ENCODE measurements around the gene CTNNBL1.

The CTNNBL1 gene

DNA sequence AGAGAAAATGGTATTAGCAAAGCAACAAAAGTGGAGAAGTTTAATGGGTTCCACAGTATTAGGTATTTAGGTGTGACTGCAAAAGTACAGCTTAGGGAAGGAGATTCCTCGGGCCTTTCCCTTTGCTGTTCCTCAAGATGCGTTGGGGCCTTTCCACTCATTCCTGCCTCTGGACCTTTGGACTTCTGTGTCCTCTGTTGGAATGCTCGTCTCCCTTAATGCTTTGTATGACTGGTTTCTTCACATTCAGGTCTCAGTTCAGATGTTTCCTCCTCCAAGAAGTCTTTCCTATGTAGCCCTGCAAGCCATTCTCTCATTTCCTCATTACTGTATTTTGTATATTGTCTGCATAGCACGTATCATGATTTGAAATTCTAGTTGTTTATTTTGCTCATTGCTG is 39.6 kb downstream of the CTNNBL1 start:
- FAIRE-seq = no peak
- DNase-seq (ENCODE audit: insufficient read length, low spot score) = no peak
- TF ChIP-seq POU2F2 (IDR thresholded peaks at IDR 0.05; ENCODE audit: low read depth, low read length) (no peak), SPI1 (IDR thresholded peaks at IDR 0.05; ENCODE audit: low read depth, low read length) (no peak), PAX5 (IDR thresholded peaks at IDR 0.05; ENCODE audit: insufficient read depth, low read length, severe bottlenecking) (no peak), POLR2A (IDR thresholded peaks at IDR 0.05; ENCODE audit: low read depth, low read length) (no peak), POLR2AphosphoS5 (IDR thresholded peaks at IDR 0.05; ENCODE audit: low read depth, low read length) (no peak), TAF1 (IDR thresholded peaks at IDR 0.05; ENCODE audit: low read depth, low read length) (no peak)

GRCh38 chr20:37734228-37734985 is 40.6 kb downstream of the CTNNBL1 start:
- DNase-seq (ENCODE audit: insufficient read length, low spot score) (no peak), FAIRE-seq (no peak)
- no peak for TF ChIP-seq POU2F2 (IDR thresholded peaks at IDR 0.05; ENCODE audit: low read depth, low read length)
- TF ChIP-seq PAX5 (IDR thresholded peaks at IDR 0.05; ENCODE audit: insufficient read depth, low read length, severe bottlenecking) = no peak
- no peak for TF ChIP-seq POLR2A (IDR thresholded peaks at IDR 0.05; ENCODE audit: low read depth, low read length)
- TF ChIP-seq SPI1 (IDR thresholded peaks at IDR 0.05; ENCODE audit: low read depth, low read length) = no peak
- TF ChIP-seq TAF1 (IDR thresholded peaks at IDR 0.05; ENCODE audit: low read depth, low read length) = no peak
- no peak for TF ChIP-seq POLR2AphosphoS5 (IDR thresholded peaks at IDR 0.05; ENCODE audit: low read depth, low read length)

DNA sequence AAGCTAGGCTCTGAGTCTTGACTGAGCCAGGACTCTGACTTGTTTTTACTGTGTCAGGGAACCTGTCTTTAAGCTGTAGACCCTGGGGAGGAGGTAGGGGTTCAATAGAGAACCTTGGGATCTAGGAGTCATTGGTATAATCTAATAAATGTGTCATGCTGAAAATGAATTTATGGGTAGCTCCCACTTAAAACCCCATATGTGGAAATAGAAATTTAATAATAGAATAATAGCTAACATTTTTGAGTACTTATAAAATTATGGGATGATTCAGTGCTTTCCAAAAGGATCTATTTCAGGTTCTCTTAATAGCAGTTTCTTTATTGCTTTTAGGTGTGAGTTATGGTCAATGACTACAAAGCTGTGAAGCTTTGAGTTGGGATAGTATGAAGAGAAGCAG is 41.7 kb downstream of the CTNNBL1 start:
- FAIRE-seq (no peak), DNase-seq (ENCODE audit: insufficient read length, low spot score) (no peak)
- TF ChIP-seq PAX5 (IDR thresholded peaks at IDR 0.05; ENCODE audit: insufficient read depth, low read length, severe bottlenecking) (no peak), POLR2AphosphoS5 (IDR thresholded peaks at IDR 0.05; ENCODE audit: low read depth, low read length) (no peak), POU2F2 (IDR thresholded peaks at IDR 0.05; ENCODE audit: low read depth, low read length) (no peak), SPI1 (IDR thresholded peaks at IDR 0.05; ENCODE audit: low read depth, low read length) (no peak), TAF1 (IDR thresholded peaks at IDR 0.05; ENCODE audit: low read depth, low read length) (no peak), POLR2A (IDR thresholded peaks at IDR 0.05; ENCODE audit: low read depth, low read length) (no peak)

DNA sequence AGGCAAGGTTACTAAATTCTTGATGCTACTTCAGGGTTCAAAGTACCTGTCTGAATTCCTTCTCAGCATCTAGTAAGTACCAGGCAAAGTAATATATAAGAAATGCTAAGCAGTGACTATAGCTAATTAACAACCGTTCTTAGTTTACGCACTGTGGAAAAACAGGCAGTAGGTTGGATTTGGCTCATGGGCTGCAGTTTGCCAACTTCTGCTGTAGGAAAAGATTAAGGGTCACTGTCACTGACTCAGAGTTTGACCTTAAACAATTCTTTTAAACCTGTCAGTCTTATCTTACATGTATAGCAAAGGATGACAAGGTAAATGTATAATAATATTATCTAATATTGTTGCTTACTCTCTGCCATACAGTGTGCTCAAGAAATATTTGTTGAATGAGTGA is 42.3 kb downstream of the CTNNBL1 start:
- DNase-seq (ENCODE audit: insufficient read length, low spot score) (no peak), FAIRE-seq (no peak)
- TF ChIP-seq SPI1 (IDR thresholded peaks at IDR 0.05; ENCODE audit: low read depth, low read length) = no peak
- no peak for TF ChIP-seq TAF1 (IDR thresholded peaks at IDR 0.05; ENCODE audit: low read depth, low read length)
- TF ChIP-seq POLR2A (IDR thresholded peaks at IDR 0.05; ENCODE audit: low read depth, low read length) = no peak
- no peak for TF ChIP-seq POU2F2 (IDR thresholded peaks at IDR 0.05; ENCODE audit: low read depth, low read length)
- TF ChIP-seq POLR2AphosphoS5 (IDR thresholded peaks at IDR 0.05; ENCODE audit: low read depth, low read length) = no peak
- TF ChIP-seq PAX5 (IDR thresholded peaks at IDR 0.05; ENCODE audit: insufficient read depth, low read length, severe bottlenecking) = no peak

- no peak for FAIRE-seq
- no peak for DNase-seq (ENCODE audit: insufficient read length, low spot score)
- TF ChIP-seq POU2F2 (IDR thresholded peaks at IDR 0.05; ENCODE audit: low read depth, low read length) (no peak), POLR2A (IDR thresholded peaks at IDR 0.05; ENCODE audit: low read depth, low read length) (no peak), POLR2AphosphoS5 (IDR thresholded peaks at IDR 0.05; ENCODE audit: low read depth, low read length) (no peak), PAX5 (IDR thresholded peaks at IDR 0.05; ENCODE audit: insufficient read depth, low read length, severe bottlenecking) (no peak), TAF1 (IDR thresholded peaks at IDR 0.05; ENCODE audit: low read depth, low read length) (no peak), SPI1 (IDR thresholded peaks at IDR 0.05; ENCODE audit: low read depth, low read length) (no peak)
Measured at GRCh38 chr20:37737826-37738420, 44.1 kb downstream of the CTNNBL1 start.

DNA sequence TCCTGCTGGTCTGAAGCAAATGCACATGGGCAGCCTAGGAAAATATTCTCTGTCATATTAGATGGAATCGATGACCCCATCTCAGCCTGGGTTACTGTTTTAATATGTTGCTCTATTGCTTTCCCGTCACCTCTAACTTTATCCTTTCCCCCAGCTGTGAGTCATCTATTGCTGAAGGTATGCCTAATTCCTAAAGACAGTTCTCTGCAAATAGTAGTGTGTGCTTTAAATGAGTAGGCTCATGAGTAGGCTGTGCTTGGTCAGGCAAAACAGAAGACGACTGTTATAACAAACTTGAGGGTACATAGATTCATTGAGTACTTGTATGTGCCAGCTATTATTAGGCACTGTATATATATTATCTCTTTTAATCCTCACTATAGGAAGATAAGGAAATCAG is 47.2 kb downstream of the CTNNBL1 start:
- TF ChIP-seq POU2F2 (IDR thresholded peaks at IDR 0.05; ENCODE audit: low read depth, low read length) (no peak), POLR2AphosphoS5 (IDR thresholded peaks at IDR 0.05; ENCODE audit: low read depth, low read length) (no peak)
- FAIRE-seq (no peak), DNase-seq (ENCODE audit: insufficient read length, low spot score) (no peak)

DNA sequence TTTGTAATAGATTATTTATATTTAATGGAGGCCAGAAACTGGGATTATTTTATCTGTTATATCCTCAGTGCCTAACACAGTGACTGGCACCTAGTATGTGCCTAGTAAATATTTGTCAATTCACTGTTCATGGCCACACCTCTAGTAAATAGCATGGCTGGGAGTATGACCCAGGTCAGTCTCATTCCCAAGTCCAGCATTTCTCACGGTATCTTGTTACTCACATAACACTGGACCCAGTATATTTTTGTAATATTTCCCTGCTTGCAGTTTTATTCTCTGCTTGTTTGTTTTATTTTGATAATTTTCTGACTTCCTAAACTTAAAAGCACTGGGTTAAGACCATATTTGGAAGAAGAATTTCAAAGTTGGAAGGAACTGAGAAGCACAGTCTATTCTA is 47.7 kb downstream of the CTNNBL1 start:
- no peak for DNase-seq (ENCODE audit: insufficient read length, low spot score)
- FAIRE-seq = no peak
- TF ChIP-seq POLR2AphosphoS5 (IDR thresholded peaks at IDR 0.05; ENCODE audit: low read depth, low read length) (no peak), PAX5 (IDR thresholded peaks at IDR 0.05; ENCODE audit: insufficient read depth, low read length, severe bottlenecking) (no peak), TAF1 (IDR thresholded peaks at IDR 0.05; ENCODE audit: low read depth, low read length) (no peak), SPI1 (IDR thresholded peaks at IDR 0.05; ENCODE audit: low read depth, low read length) (no peak), POU2F2 (IDR thresholded peaks at IDR 0.05; ENCODE audit: low read depth, low read length) (no peak), POLR2A (IDR thresholded peaks at IDR 0.05; ENCODE audit: low read depth, low read length) (no peak)

DNA sequence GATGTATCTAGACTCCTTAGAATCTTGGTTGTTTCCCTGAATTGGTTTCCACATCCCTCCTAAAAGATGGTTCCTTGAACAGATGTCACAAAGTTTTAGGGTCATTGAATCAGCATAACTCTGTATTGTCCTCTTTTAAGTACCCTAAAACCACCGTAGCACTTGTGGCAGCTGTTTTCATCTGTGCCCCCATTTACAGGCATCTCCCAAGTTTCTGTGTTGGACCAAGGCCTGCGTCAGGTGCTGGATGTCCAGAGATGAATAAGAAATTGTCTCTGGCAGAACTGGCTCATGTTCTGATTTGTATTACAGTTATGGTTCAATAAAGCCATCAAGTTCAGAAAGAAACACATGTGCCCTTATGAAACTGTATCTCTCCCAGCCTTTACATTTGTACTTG is 48.3 kb downstream of the CTNNBL1 start:
- TF ChIP-seq POLR2A (IDR thresholded peaks at IDR 0.05; ENCODE audit: low read depth, low read length) = no peak
- TF ChIP-seq PAX5 (IDR thresholded peaks at IDR 0.05; ENCODE audit: insufficient read depth, low read length, severe bottlenecking) = no peak
- no peak for TF ChIP-seq POU2F2 (IDR thresholded peaks at IDR 0.05; ENCODE audit: low read depth, low read length)
- TF ChIP-seq TAF1 (IDR thresholded peaks at IDR 0.05; ENCODE audit: low read depth, low read length) = no peak
- no peak for TF ChIP-seq SPI1 (IDR thresholded peaks at IDR 0.05; ENCODE audit: low read depth, low read length)
- no peak for TF ChIP-seq POLR2AphosphoS5 (IDR thresholded peaks at IDR 0.05; ENCODE audit: low read depth, low read length)
- DNase-seq (ENCODE audit: insufficient read length, low spot score) (no peak), FAIRE-seq (no peak)

- FAIRE-seq = no peak
- TF ChIP-seq PAX5 (IDR thresholded peaks at IDR 0.05; ENCODE audit: insufficient read depth, low read length, severe bottlenecking) (no peak), TAF1 (IDR thresholded peaks at IDR 0.05; ENCODE audit: low read depth, low read length) (no peak), SPI1 (IDR thresholded peaks at IDR 0.05; ENCODE audit: low read depth, low read length) (no peak), POLR2AphosphoS5 (IDR thresholded peaks at IDR 0.05; ENCODE audit: low read depth, low read length) (no peak), POLR2A (IDR thresholded peaks at IDR 0.05; ENCODE audit: low read depth, low read length) (no peak), POU2F2 (IDR thresholded peaks at IDR 0.05; ENCODE audit: low read depth, low read length) (no peak)
Measured at GRCh38 chr20:37744347-37744746, 50.5 kb downstream of the CTNNBL1 start.

More at GRCh38 chr20:37744347-37744746, 50.5 kb downstream of the CTNNBL1 start:
- no peak for DNase-seq (ENCODE audit: insufficient read length, low spot score)
